Measurements from ENCODE around the gene FBXO44. TPM values are rescaled to one million over a fixed set of nuclear protein-coding genes. Genes with fewer than 3 reads are reported as not detected.

FBXO44 gene
- polyA plus RNA-seq, 1 experiment, result 24.4 TPM

- CTCF ChIA-PET, result interaction anchor here (0.6 to 11.6 kb wide), 7 partner anchors 10 to 611 kb away, joined by 3 to 192 read pairs (median 5); no protein-coding TSS in a partner anchor
- Histone ChIP-seq H3K36me3 (ENCODE audit: control insufficient read depth, insufficient read depth, low read length) (no peaks in the 10 kb centered on the region), H3K4me3 (ENCODE audit: low read depth, low read length) (no peak overlapping the region), H3K27me3 (ENCODE audit: control insufficient read depth, insufficient read depth, low read length) (peaks cover 6% of the 10 kb centered on the region)
- POLR2A ChIA-PET, result no interaction called here
- no peak for TF ChIP-seq CTCF (IDR thresholded peaks at IDR 0.05; ENCODE audit: insufficient read depth, low read depth, low read length)
- DNase-seq (ENCODE audit: low read depth), result no peak
Observed at GRCh38 chr1:11648039-11648438, 6.6 kb upstream of the FBXO44 start.

DNA sequence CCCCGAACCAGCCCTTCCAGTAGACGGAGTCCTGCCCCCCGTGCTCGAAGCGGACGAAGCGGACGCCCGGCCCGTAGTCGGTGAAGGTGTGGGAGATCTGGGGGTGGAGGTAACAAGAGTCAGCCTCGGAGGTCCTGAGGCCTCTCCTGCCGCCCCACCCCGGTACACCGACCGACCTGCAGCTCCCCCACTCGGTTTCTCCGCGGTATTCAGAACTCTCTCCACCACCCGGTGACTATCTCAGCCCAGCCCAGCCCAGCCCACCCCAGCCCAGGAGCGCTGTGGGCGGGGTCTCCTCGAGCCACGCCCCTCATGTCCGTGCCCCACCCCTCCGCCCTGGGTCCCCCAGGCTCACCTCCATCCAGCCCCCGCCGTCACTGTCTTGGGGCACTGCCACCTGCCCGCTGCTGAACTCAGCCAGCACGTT lies 5.9 kb upstream of the FBXO44 start:
- ChIA-PET POLR2A (no interaction called here), CTCF (interaction anchor here (1.2 to 11.6 kb wide), 8 partner anchors 9 to 612 kb away, joined by 3 to 192 read pairs (median 10); partner anchors contain the start of gene FBXO6)
- no peak overlapping the region for H3K4me3 ChIP-seq (ENCODE audit: low read depth, low read length)
- no peak for TF ChIP-seq CTCF (IDR thresholded peaks at IDR 0.05; ENCODE audit: insufficient read depth, low read depth, low read length)
- H3K27me3 ChIP-seq (ENCODE audit: control insufficient read depth, insufficient read depth, low read length), result peaks cover 6% of the 10 kb centered on the region
- no peaks in the 10 kb centered on the region for H3K36me3 ChIP-seq (ENCODE audit: control insufficient read depth, insufficient read depth, low read length)
- DNase-seq (ENCODE audit: low read depth), result no peak

GRCh38 chr1:11649237-11649623 lies 5.4 kb upstream of the FBXO44 start:
- CTCF ChIA-PET, result interaction anchor here (1.2 to 11.6 kb wide), 8 partner anchors 9 to 612 kb away, joined by 5 to 192 read pairs (median 10); partner anchors contain the start of gene FBXO6
- Histone ChIP-seq H3K27me3 (ENCODE audit: control insufficient read depth, insufficient read depth, low read length) (peaks cover 6% of the 10 kb centered on the region), H3K4me3 (ENCODE audit: low read depth, low read length) (no peak overlapping the region), H3K36me3 (ENCODE audit: control insufficient read depth, insufficient read depth, low read length) (no peaks in the 10 kb centered on the region)
- POLR2A ChIA-PET, result no interaction called here
- no peak for DNase-seq (ENCODE audit: low read depth)
- no peak for TF ChIP-seq CTCF (IDR thresholded peaks at IDR 0.05; ENCODE audit: insufficient read depth, low read depth, low read length)

DNA sequence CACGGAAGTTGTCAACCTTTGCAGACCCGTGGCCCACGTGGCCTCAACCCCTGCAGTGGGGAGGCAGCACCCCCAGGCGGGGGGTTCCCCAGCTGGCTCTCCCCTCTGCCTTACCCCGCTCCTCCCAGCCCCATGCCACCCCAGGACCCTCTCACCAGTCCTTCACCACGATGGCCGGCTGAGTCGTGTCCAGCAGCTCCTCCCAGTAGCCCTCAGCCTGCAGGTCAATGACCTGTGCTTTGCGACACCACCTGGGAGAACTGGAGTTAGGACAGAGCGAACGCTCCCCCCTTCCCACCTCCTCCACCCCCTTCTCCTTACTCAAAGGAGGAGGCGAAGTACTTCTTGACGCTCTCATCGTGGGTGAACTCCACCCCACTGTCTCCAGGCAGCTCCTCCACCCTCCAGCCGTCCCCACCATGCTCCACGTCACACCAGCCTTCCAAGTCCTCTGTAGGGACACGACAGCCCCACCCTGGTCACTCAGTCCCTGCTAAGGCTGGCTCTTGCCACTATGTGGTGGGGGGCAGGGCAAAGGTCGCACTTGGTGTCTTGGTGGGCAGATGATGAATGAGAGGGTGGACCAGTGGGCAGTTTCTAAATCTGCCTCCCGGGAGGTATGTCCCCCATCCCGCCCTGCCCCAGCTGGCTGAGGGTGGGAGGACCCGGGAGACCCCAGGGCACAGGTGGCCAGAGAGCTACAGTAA lies 4.9 kb upstream of the FBXO44 start:
- TF ChIP-seq CTCF (IDR thresholded peaks at IDR 0.05; ENCODE audit: insufficient read depth, low read depth, low read length), result no peak
- no peak for DNase-seq (ENCODE audit: low read depth)
- Histone ChIP-seq H3K36me3 (ENCODE audit: control insufficient read depth, insufficient read depth, low read length) (no peaks in the 10 kb centered on the region), H3K27me3 (ENCODE audit: control insufficient read depth, insufficient read depth, low read length) (peaks cover 6% of the 10 kb centered on the region), H3K4me3 (ENCODE audit: low read depth, low read length) (no peak overlapping the region)
- ChIA-PET CTCF (interaction anchor here (0.6 to 11.6 kb wide), 18 partner anchors 8 to 613 kb away, joined by 3 to 192 read pairs (median 5); partner anchors contain the start of gene FBXO6), POLR2A (no interaction called here)

DNA sequence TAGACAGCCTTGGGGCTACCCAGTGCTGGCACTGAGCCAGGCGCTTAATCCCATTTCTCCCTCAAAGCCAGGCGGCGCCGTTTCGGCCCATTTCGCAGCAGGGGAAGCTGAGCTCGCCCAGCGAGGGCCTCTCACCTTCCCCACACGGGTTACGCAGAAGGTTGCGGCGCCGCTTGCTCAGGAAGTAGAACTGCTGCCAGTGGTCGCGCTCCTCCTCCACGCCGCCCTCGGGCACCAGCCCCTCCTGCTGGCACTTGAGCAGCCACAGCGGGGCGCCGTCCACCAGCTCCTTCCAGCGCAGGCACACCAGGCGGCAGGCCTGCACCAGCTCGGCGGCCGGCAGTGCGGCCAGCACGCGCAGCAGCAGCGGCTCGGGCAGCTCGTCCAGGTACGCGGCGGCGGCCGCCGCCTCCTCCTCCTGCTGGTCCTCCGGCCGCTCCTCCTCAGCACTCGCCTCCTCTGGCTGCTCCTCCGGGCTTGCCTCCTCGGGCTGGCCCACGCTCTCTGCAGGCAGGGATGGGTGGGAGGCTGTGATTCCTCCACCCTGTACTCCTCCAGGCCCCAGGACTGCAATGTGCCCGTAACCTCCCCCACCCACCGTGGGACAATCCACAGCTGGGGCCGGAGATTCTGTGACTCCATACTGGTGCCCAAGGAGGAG lies 4.2 kb upstream of the FBXO44 start:
- Histone ChIP-seq H3K4me3 (ENCODE audit: low read depth, low read length) (no peak overlapping the region), H3K27me3 (ENCODE audit: control insufficient read depth, insufficient read depth, low read length) (peaks cover 6% of the 10 kb centered on the region), H3K36me3 (ENCODE audit: control insufficient read depth, insufficient read depth, low read length) (no peaks in the 10 kb centered on the region)
- no peak for DNase-seq (ENCODE audit: low read depth)
- TF ChIP-seq CTCF (IDR thresholded peaks at IDR 0.05; ENCODE audit: insufficient read depth, low read depth, low read length), result peak; percentile 61
- POLR2A ChIA-PET, result no interaction called here
- CTCF ChIA-PET, result interaction anchor here (0.6 to 11.6 kb wide), 17 partner anchors 9 to 614 kb away, joined by 3 to 192 read pairs (median 5); partner anchors contain the start of gene FBXO6

Measured in BJ (cell line).